IMR-90 (cell line): ENCODE measurements around the gene PRKCE. TPM values are rescaled to one million over a fixed set of nuclear protein-coding genes. Genes with fewer than 3 reads are reported as not detected.

Source experiments
- ATAC-seq: fragments of 200-7000 bp; cut with Tn5 transposase; 2 replicates; pipeline ENCODE4 v1.9.1; 2020; ENCODE audit warnings: low read depth, mild to moderate bottlenecking, moderate library complexity
- BruUV-seq: library from RNA; stranded (reverse); fragments of 400-500 nt; replicated peaks from 2 replicates; lab custom pipeline; 2021; lab: Mats Ljungman, UMichigan
- CTCF ChIA-PET: fragments of 300-600 bp; formaldehyde crosslinking; extraction: SDS; loops from one replicate; lab custom pipeline; 2021; ENCODE audit warnings: antibody characterized with exemption; lab: Yijun Ruan, JAX
- POLR2A ChIA-PET: fragments of 300-600 bp; sonication (Branson Sonifier 250); formaldehyde crosslinking; loops from one replicate; lab custom pipeline; 2022; ENCODE audit warnings: antibody characterized with exemption; ENCODE audit not compliant: unreplicated experiment; lab: Charles Lee
- DNase-seq: peaks from one replicate; pipeline ENCODE4 v3.0.0; 2013
- H2AFZ ChIP-seq: replicated peaks from 2 replicates; pipeline ENCODE3; 2013; ENCODE audit warnings: low read length, mild to moderate bottlenecking; ENCODE audit not compliant: poor library complexity
- H2AK5ac ChIP-seq: 2 replicates; pipeline ENCODE4 v1.6.1; 2013; ENCODE audit warnings: low read depth, low read length, inconsistent platforms
- H2AK9ac ChIP-seq: replicated peaks from 2 replicates; pipeline ENCODE3; 2013; ENCODE audit warnings: mild to moderate bottlenecking, low read depth, low read length, moderate library complexity; ENCODE audit not compliant: poor library complexity
- H2BK120ac ChIP-seq: 2 replicates; pipeline ENCODE4 v1.6.1; 2013; ENCODE audit warnings: low read depth, low read length, inconsistent platforms
- H2BK15ac ChIP-seq: 3 replicates; pipeline ENCODE4 v1.6.1; 2013; ENCODE audit warnings: low read depth, low read length, inconsistent platforms
- H2BK20ac ChIP-seq: 2 replicates; pipeline ENCODE4 v1.6.1; 2013; ENCODE audit warnings: low read depth, mild to moderate bottlenecking, inconsistent platforms, low read length, moderate library complexity
- H2BK5ac ChIP-seq: 2 replicates; pipeline ENCODE4 v1.6.1; 2013; ENCODE audit warnings: mild to moderate bottlenecking, low read depth, low read length, inconsistent platforms; ENCODE audit not compliant: poor library complexity, severe bottlenecking
- H3K14ac ChIP-seq: replicated peaks from 2 replicates; pipeline ENCODE4 v1.6.1; 2013; ENCODE audit warnings: low read depth, low read length, inconsistent platforms
- H3K18ac ChIP-seq: 2 replicates; pipeline ENCODE4 v1.6.1; 2013; ENCODE audit warnings: low read depth, low read length, control low read depth
- H3K23ac ChIP-seq: 2 replicates; pipeline ENCODE4 v1.6.1; 2013; ENCODE audit warnings: low read depth, low read length, inconsistent platforms
- H3K27ac ChIP-seq: 2 replicates; pipeline ENCODE4 v1.5.1; 2013; ENCODE audit warnings: mild to moderate bottlenecking, control low read depth, low read length; ENCODE audit not compliant: insufficient read depth
- H3K27me3 ChIP-seq: 2 replicates; pipeline ENCODE4 v1.6.1; 2013; ENCODE audit warnings: low read length; ENCODE audit not compliant: control insufficient read depth, insufficient read depth
- H3K36me3 ChIP-seq: 2 replicates; pipeline ENCODE4 v1.6.1; 2013; ENCODE audit warnings: low read length, mixed read lengths; ENCODE audit not compliant: control insufficient read depth, insufficient read depth
- H3K4ac ChIP-seq: 2 replicates; pipeline ENCODE4 v1.6.1; 2013; ENCODE audit warnings: low read depth, low read length, inconsistent platforms
- H3K4me1 ChIP-seq: 2 replicates; pipeline ENCODE4 v1.6.1; 2013; ENCODE audit warnings: low read length, mixed read lengths; ENCODE audit not compliant: control insufficient read depth, insufficient read depth
- H3K4me2 ChIP-seq: 2 replicates; pipeline ENCODE4 v1.6.1; 2013; ENCODE audit warnings: low read depth, mild to moderate bottlenecking, control low read depth, low read length, moderate library complexity
- H3K4me3 ChIP-seq: 2 replicates; pipeline ENCODE4 v1.5.1; 2013; ENCODE audit warnings: low read depth, mild to moderate bottlenecking, control low read depth, low read length, moderate library complexity; ENCODE audit not compliant: insufficient read depth
- H3K56ac ChIP-seq: 2 replicates; pipeline ENCODE4 v1.6.1; 2013; ENCODE audit warnings: low read length, inconsistent platforms; ENCODE audit not compliant: insufficient read depth; ENCODE audit errors: extremely low read depth
- H3K79me1 ChIP-seq, 2 experiments: 2 replicates each; pipeline ENCODE4 v1.6.1; 2013; ENCODE audit warnings: low read length in 2 of 2, inconsistent platforms in 1 of 2, low read depth in 1 of 2
- H3K9ac ChIP-seq: 2 replicates; pipeline ENCODE4 v1.6.1; 2013; ENCODE audit warnings: low read depth, low read length, control low read depth
- H3K9me1 ChIP-seq: 2 replicates; pipeline ENCODE4 v1.6.1; 2013; ENCODE audit warnings: low read length, inconsistent platforms; ENCODE audit not compliant: insufficient read depth
- H3K9me3 ChIP-seq: 2 replicates; pipeline ENCODE4 v1.6.1; 2013; ENCODE audit warnings: low read length; ENCODE audit not compliant: control insufficient read depth, insufficient read depth
- H4K20me1 ChIP-seq: 2 replicates; pipeline ENCODE4 v1.6.1; 2013; ENCODE audit warnings: low read length, inconsistent platforms; ENCODE audit not compliant: insufficient read depth
- H4K5ac ChIP-seq: 2 replicates; pipeline ENCODE4 v1.6.1; 2013; ENCODE audit warnings: mild to moderate bottlenecking, low read depth, low read length, control low read depth
- H4K8ac ChIP-seq, 2 experiments: 2 replicates each; pipeline ENCODE4 v1.6.1; 2013; ENCODE audit warnings: low read depth in 2 of 2, low read length in 2 of 2, control low read depth in 1 of 2, inconsistent platforms in 1 of 2
- H4K91ac ChIP-seq: 2 replicates; pipeline ENCODE4 v1.6.1; 2013; ENCODE audit warnings: low read depth, low read length, inconsistent platforms; ENCODE audit not compliant: insufficient read depth
- BHLHE40 ChIP-seq: fragments of 150-350 bp; IDR thresholded peaks from 2 replicates; pipeline ENCODE4 v1.6.1; 2016; ENCODE audit warnings: mild to moderate bottlenecking, low read depth, low read length
- CEBPB ChIP-seq: IDR thresholded peaks from 2 replicates; pipeline ENCODE4 v1.6.1; 2012; ENCODE audit warnings: low read depth, low read length, improper control_type of control experiment
- POLR2A ChIP-seq: IDR thresholded peaks from 2 replicates; pipeline ENCODE4 v1.6.1; 2012; ENCODE audit warnings: mild to moderate bottlenecking, low read depth, low read length
- WGBS, 2 experiments: methylation state at CpG; one replicate each; pipeline versions ENCODE4 v1.1.5 to v1.1.7; 2013; ENCODE audit warnings: missing lambda C conversion rate in 2 of 2; ENCODE audit not compliant: insufficient read length in 1 of 2; ENCODE audit errors: extremely low coverage in 2 of 2; 5-methylcytosine and 5-hydroxymethylcytosine counted together
- dilution Hi-C: fragments of 300-500 bp; cut with HindIII; formaldehyde crosslinking; loops from one replicate; pipeline ENCODE4 v1.14.3; 2018; ENCODE audit warnings: low sequenced_read_pairs; ENCODE audit not compliant: unreplicated experiment
- in situ Hi-C: fragments of 300-500 bp; cut with MboI; formaldehyde crosslinking; loops from 3 replicates; pipeline ENCODE4 v1.14.3; 2019; ENCODE audit warnings: low sequenced_read_pairs, inconsistent platforms, mixed read lengths
- intact Hi-C: fragments of 100-400 bp; cut with micrococcal nuclease; formaldehyde crosslinking; loops from 2 replicates; pipeline ENCODE4 v1.10.0; 2022
- polyA plus RNA-seq, 3 experiments: library from polyadenylated mRNA; depleted of rRNA; stranded (reverse); fragments of >200 nt; gene quantifications; 2 replicates each; pipeline ENCODE4 v1.2.3, GENCODE V29; 2012; ENCODE audit warnings: low replicate concordance in 1 of 3
- total RNA-seq: library from RNA; depleted of rRNA; stranded (reverse); fragments of >200 nt; gene quantifications from 2 replicates; pipeline ENCODE4 v1.2.3, GENCODE V29; 2012
- TF ChIP-seq, protein P1 (sequence below): conservative IDR thresholded peaks from 2 replicates; pipeline ENCODE4 v1.5.1; 2012; ENCODE audit warnings: mild to moderate bottlenecking, low read depth, low read length, improper control_type of control experiment
- TF ChIP-seq, protein P2 (sequence below): fragments of 150-350 bp; IDR thresholded peaks from 2 replicates; pipeline ENCODE4 v1.6.1; 2017; ENCODE audit warnings: mild to moderate bottlenecking, antibody characterized with exemption, low read length, low read depth

Gene PRKCE
- total and polyA plus RNA-seq, 2 of the 4 experiments (the other 2 are of a cell fraction) = 8.1 to 32.4 TPM

DNA sequence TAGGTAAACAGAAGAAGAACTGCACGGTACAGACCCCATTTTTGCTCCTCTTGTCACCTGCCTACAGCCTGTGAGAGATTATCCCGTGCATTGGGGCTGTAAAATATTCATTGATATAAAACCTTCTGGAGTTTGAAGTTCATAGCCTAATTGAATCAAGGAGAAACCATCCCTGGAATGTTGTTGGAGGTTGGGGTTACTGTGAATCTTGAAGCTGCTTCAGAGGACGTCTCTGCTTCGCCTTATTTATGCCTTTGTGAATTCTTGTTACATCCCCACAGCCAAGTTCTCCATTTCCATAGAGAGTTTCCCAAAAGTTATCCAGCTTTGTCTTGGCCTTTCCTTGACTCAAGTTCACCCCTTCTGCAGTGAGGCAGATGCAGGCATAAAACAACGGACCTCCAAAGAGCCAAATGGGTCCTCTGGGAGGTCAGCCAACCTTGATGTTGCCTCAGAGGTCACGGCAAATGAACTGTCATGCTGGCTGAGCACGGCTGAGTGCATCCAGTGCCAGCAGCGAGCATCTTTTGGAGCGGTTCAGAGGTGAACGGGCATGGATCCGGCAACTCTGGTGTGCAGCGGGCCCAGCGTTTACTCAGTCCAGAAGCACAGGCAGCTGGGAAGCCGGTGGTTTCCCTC is 317.6 kb downstream of the PRKCE start:
- H4K20me1 ChIP-seq = 0 out of 2 replicates have a peak, but pooled peaks cover 3% of the 10 kb centered on the region
- 0 out of 4 replicates have a peak overlapping the region, but pooled peaks of 1 of the 2 experiments have one; percentile 19 for H4K8ac ChIP-seq
- peak overlapping the region; percentile 17; the same call in 1 of the 2 replicates for H2AK5ac ChIP-seq
- H3K27ac ChIP-seq = peak overlapping the region; percentile 42; the same call in 1 of the 2 replicates
- no peaks in the 10 kb centered on the region for H3K27me3 ChIP-seq
- no peak overlapping the region for H3K9ac ChIP-seq
- ATAC-seq (peak; percentile 50), DNase-seq (peak; percentile 45)
- H3K23ac ChIP-seq = no peak overlapping the region
- H4K91ac ChIP-seq = no peak overlapping the region; the same call in 1 of the 2 replicates
- H2BK120ac ChIP-seq = peak overlapping the region; percentile 37; the same call in 1 of the 2 replicates
- CTCF ChIA-PET = no interaction called here
- WGBS, 2 experiments = 65% methylated on average over 9 of the region's 14 CpGs; no CpG with 5 or more reads in 1 of the 2 experiments
- no peak overlapping the region for H3K4me3 ChIP-seq
- in situ Hi-C loops (no loop called here), intact Hi-C loops (no loop called here), dilution Hi-C loops (no loop called here)
- H3K4me1 ChIP-seq = peaks cover 10% of the 10 kb centered on the region
- no peak overlapping the region for H3K18ac ChIP-seq
- no peak overlapping the region for H2BK15ac ChIP-seq
- no peak for TF ChIP-seq CEBPB
- TF ChIP-seq, protein P1, sequence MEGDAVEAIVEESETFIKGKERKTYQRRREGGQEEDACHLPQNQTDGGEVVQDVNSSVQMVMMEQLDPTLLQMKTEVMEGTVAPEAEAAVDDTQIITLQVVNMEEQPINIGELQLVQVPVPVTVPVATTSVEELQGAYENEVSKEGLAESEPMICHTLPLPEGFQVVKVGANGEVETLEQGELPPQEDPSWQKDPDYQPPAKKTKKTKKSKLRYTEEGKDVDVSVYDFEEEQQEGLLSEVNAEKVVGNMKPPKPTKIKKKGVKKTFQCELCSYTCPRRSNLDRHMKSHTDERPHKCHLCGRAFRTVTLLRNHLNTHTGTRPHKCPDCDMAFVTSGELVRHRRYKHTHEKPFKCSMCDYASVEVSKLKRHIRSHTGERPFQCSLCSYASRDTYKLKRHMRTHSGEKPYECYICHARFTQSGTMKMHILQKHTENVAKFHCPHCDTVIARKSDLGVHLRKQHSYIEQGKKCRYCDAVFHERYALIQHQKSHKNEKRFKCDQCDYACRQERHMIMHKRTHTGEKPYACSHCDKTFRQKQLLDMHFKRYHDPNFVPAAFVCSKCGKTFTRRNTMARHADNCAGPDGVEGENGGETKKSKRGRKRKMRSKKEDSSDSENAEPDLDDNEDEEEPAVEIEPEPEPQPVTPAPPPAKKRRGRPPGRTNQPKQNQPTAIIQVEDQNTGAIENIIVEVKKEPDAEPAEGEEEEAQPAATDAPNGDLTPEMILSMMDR = no peak
- no peak for TF ChIP-seq POLR2A
- no peak for TF ChIP-seq BHLHE40
- TF ChIP-seq, protein P2, sequence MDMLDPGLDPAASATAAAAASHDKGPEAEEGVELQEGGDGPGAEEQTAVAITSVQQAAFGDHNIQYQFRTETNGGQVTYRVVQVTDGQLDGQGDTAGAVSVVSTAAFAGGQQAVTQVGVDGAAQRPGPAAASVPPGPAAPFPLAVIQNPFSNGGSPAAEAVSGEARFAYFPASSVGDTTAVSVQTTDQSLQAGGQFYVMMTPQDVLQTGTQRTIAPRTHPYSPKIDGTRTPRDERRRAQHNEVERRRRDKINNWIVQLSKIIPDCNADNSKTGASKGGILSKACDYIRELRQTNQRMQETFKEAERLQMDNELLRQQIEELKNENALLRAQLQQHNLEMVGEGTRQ = no peak
- BruUV-seq = no TSS peak
- H3K79me1 ChIP-seq = peaks cover 0 to 10% of the 10 kb centered on the region in 2 experiments; a peak in 2 of 4 replicates
- H3K9me3 ChIP-seq = no peaks in the 10 kb centered on the region
- no peak overlapping the region for H3K4me2 ChIP-seq
- no peak overlapping the region for H3K56ac ChIP-seq
- H2AK9ac ChIP-seq = peak overlapping the region; percentile 22
- H2BK5ac ChIP-seq = peak overlapping the region; percentile 51
- no peak overlapping the region; the same call in 1 of the 2 replicates for H3K14ac ChIP-seq
- POLR2A ChIA-PET = no interaction called here
- H2BK20ac ChIP-seq = no peak overlapping the region
- peak overlapping the region; percentile 46; the same call in 1 of the 2 replicates for H3K4ac ChIP-seq
- H4K5ac ChIP-seq = no peak overlapping the region
- H3K9me1 ChIP-seq = peaks cover 20% of the 10 kb centered on the region
- H2AFZ ChIP-seq = peak overlapping the region; percentile 75
- no peaks in the 10 kb centered on the region for H3K36me3 ChIP-seq
